Ishikawa (cell line): ENCODE results near the gene MYH9.

Source experiments
- CEBPB ChIP-seq: IDR thresholded peaks from 2 replicates; pipeline ENCODE4 v1.6.1; 2012
- CREB1 ChIP-seq: IDR thresholded peaks from 2 replicates; pipeline ENCODE4 v1.6.1; 2012; ENCODE audit warnings: low read depth
- EGR1 ChIP-seq: IDR thresholded peaks from 2 replicates; pipeline ENCODE4 v1.6.1; 2012
- EP300 ChIP-seq: IDR thresholded peaks from 2 replicates; pipeline ENCODE4 v1.6.1; 2012; ENCODE audit warnings: borderline replicate concordance
- FOXM1 ChIP-seq: IDR thresholded peaks from 2 replicates; pipeline ENCODE4 v1.6.1; 2012; ENCODE audit warnings: low read depth, borderline replicate concordance
- MAX ChIP-seq: IDR thresholded peaks from 2 replicates; pipeline ENCODE4 v1.6.1; 2012
- NFIC ChIP-seq: IDR thresholded peaks from 2 replicates; pipeline ENCODE4 v1.6.1; 2012
- RAD21 ChIP-seq: IDR thresholded peaks from 2 replicates; pipeline ENCODE4 v1.6.1; 2012; ENCODE audit warnings: low read depth
- REST ChIP-seq: IDR thresholded peaks from 2 replicates; pipeline ENCODE4 v1.6.1; 2012; ENCODE audit warnings: low read depth, mild to moderate bottlenecking
- TAF1 ChIP-seq: IDR thresholded peaks from 2 replicates; pipeline ENCODE4 v1.6.1; 2012; ENCODE audit warnings: low read depth, mild to moderate bottlenecking
- TCF12 ChIP-seq: IDR thresholded peaks from 2 replicates; pipeline ENCODE4 v1.6.1; 2012; ENCODE audit warnings: low read depth
- TEAD4 ChIP-seq: IDR thresholded peaks from 2 replicates; pipeline ENCODE4 v1.6.1; 2012
- USF1 ChIP-seq: IDR thresholded peaks from 2 replicates; pipeline ENCODE4 v1.6.1; 2012
- YY1 ChIP-seq: IDR thresholded peaks from 2 replicates; pipeline ENCODE4 v1.6.1; 2012; ENCODE audit warnings: low read depth
- ZBTB7A ChIP-seq: IDR thresholded peaks from 2 replicates; pipeline ENCODE4 v1.6.1; 2012; ENCODE audit warnings: low read depth

Gene MYH9

GRCh38 chr22:36285545-36285944 lies 102.2 kb downstream of the MYH9 start:
- TF ChIP-seq TEAD4 (no peak), CREB1 (no peak), TAF1 (no peak), EP300 (no peak), CEBPB (no peak), MAX (no peak), YY1 (no peak), FOXM1 (no peak), RAD21 (no peak), NFIC (no peak), ZBTB7A (no peak), EGR1 (no peak), USF1 (no peak), REST (no peak), TCF12 (no peak)

GRCh38 chr22:36285017-36285416 lies 102.8 kb downstream of the MYH9 start:
- TF ChIP-seq NFIC (no peak), EGR1 (no peak), CREB1 (no peak), TAF1 (no peak), RAD21 (no peak), ZBTB7A (no peak), TEAD4 (no peak), FOXM1 (no peak), YY1 (no peak), MAX (no peak), CEBPB (no peak), REST (no peak), TCF12 (no peak), USF1 (no peak), EP300 (no peak)

- no peak for TF ChIP-seq MAX
- no peak for TF ChIP-seq REST
- no peak for TF ChIP-seq NFIC
- TF ChIP-seq CREB1: no peak
- no peak for TF ChIP-seq EGR1
- TF ChIP-seq CEBPB: no peak
- TF ChIP-seq ZBTB7A: no peak
- no peak for TF ChIP-seq RAD21
- TF ChIP-seq TCF12: no peak
- TF ChIP-seq FOXM1: no peak
- no peak for TF ChIP-seq USF1
- TF ChIP-seq YY1: no peak
- no peak for TF ChIP-seq TEAD4
- no peak for TF ChIP-seq TAF1
- no peak for TF ChIP-seq EP300
These were observed 103.6 kb downstream of the MYH9 start for GRCh38 chr22:36284171-36284571.

GRCh38 chr22:36282328-36282831 lies 105.4 kb downstream of the MYH9 start:
- TF ChIP-seq NFIC: no peak
- no peak for TF ChIP-seq RAD21
- no peak for TF ChIP-seq TCF12
- TF ChIP-seq EGR1: no peak
- TF ChIP-seq CEBPB: no peak
- TF ChIP-seq CREB1: no peak
- no peak for TF ChIP-seq REST
- TF ChIP-seq ZBTB7A: no peak
